Muscle of leg (tissue), 11 donors: ENCODE results near the gene TMEM135. TPM values are rescaled to one million over a fixed set of nuclear protein-coding genes. Genes with fewer than 3 reads are reported as not detected.

ENCODE experiments used
- DNase-seq: peaks from one replicate; pipeline ENCODE4 v3.0.0; 2013
- H3K27ac ChIP-seq: one replicate; pipeline ENCODE4 v1.5.1; 2013; ENCODE audit warnings: mild to moderate bottlenecking, low read length, control low read depth
- H3K27me3 ChIP-seq: one replicate; pipeline ENCODE4 v1.6.1; 2013; ENCODE audit warnings: low read length; ENCODE audit not compliant: control insufficient read depth, insufficient read depth
- H3K36me3 ChIP-seq: one replicate; pipeline ENCODE4 v1.6.1; 2013; ENCODE audit warnings: low read length; ENCODE audit not compliant: control insufficient read depth, insufficient read depth
- H3K4me1 ChIP-seq: one replicate; pipeline ENCODE4 v1.6.1; 2013; ENCODE audit warnings: low read length; ENCODE audit not compliant: control insufficient read depth, insufficient read depth
- H3K4me3 ChIP-seq: one replicate; pipeline ENCODE4 v1.5.1; 2013; ENCODE audit warnings: low read length, control low read depth
- H3K9me3 ChIP-seq: replicated peaks from 2 replicates; pipeline ENCODE4 v1.6.1; 2013; ENCODE audit warnings: low read depth, low read length; ENCODE audit not compliant: control insufficient read depth
- WGBS: methylation state at CpG from one replicate; pipeline ENCODE4 v1.1.5; 2013; ENCODE audit warnings: missing lambda C conversion rate; ENCODE audit not compliant: insufficient coverage; 5-methylcytosine and 5-hydroxymethylcytosine counted together
- polyA plus RNA-seq, 8 donors: library from polyadenylated mRNA; unstranded; fragments of 120-200 nt; gene quantifications; one replicate each; pipeline versions ENCODE4 v1.2.1 to v1.2.3, GENCODE V29; 2013; ENCODE audit warnings: inconsistent platforms in 1 of 8, low replicate concordance in 1 of 8; ENCODE audit not compliant: insufficient read length in 8 of 8, insufficient read depth in 1 of 8
- total RNA-seq: library from RNA; stranded (reverse); fragments of 120-200 nt; gene quantifications from one replicate; pipeline ENCODE4 v1.2.4, GENCODE V29; 2013

The TMEM135 gene
- total and polyA plus RNA-seq, 9 donors: 10.5 to 21.1 (median 14.9) TPM

- no peak overlapping the region for H3K27ac ChIP-seq
- no peaks in the 10 kb centered on the region for H3K36me3 ChIP-seq
- no peaks in the 10 kb centered on the region for H3K4me1 ChIP-seq
- DNase-seq: no peak
- WGBS: no CpG with 5 or more reads among the region's 1 CpG
- H3K9me3 ChIP-seq: peaks cover 4% of the 10 kb centered on the region
- no peak overlapping the region for H3K4me3 ChIP-seq
- no peaks in the 10 kb centered on the region for H3K27me3 ChIP-seq
Measured at GRCh38 chr11:87212891-87213290, 175.2 kb downstream of the TMEM135 start.

GRCh38 chr11:87213444-87213843 lies 175.7 kb downstream of the TMEM135 start:
- no peak for DNase-seq
- no CpG with 5 or more reads among the region's 2 CpGs for WGBS

GRCh38 chr11:87215236-87215635 lies 177.5 kb downstream of the TMEM135 start:
- DNase-seq: no peak
- Histone ChIP-seq H3K4me3 (no peak overlapping the region), H3K36me3 (no peaks in the 10 kb centered on the region), H3K27me3 (no peaks in the 10 kb centered on the region), H3K27ac (no peak overlapping the region), H3K4me1 (no peaks in the 10 kb centered on the region), H3K9me3 (no peaks in the 10 kb centered on the region)
- WGBS: no CpG with 5 or more reads among the region's 1 CpG

More at GRCh38 chr11:87213444-87213843, 175.7 kb downstream of the TMEM135 start:
- H3K27me3 ChIP-seq: no peaks in the 10 kb centered on the region
- H3K9me3 ChIP-seq: peaks cover 3% of the 10 kb centered on the region
- H3K36me3 ChIP-seq: no peaks in the 10 kb centered on the region
- H3K4me1 ChIP-seq: no peaks in the 10 kb centered on the region
- no peak overlapping the region for H3K4me3 ChIP-seq
- H3K27ac ChIP-seq: no peak overlapping the region

GRCh38 chr11:87219266-87219665 lies 181.5 kb downstream of the TMEM135 start:
- WGBS: no CpG with 5 or more reads among the region's 4 CpGs
- Histone ChIP-seq H3K4me1 (no peaks in the 10 kb centered on the region), H3K27me3 (no peaks in the 10 kb centered on the region), H3K9me3 (no peaks in the 10 kb centered on the region), H3K36me3 (no peaks in the 10 kb centered on the region), H3K27ac (no peak overlapping the region), H3K4me3 (no peak overlapping the region)
- no peak for DNase-seq

- no peak for DNase-seq
- Histone ChIP-seq H3K36me3 (no peaks in the 10 kb centered on the region), H3K27me3 (no peaks in the 10 kb centered on the region), H3K27ac (no peak overlapping the region), H3K9me3 (no peaks in the 10 kb centered on the region), H3K4me1 (no peaks in the 10 kb centered on the region), H3K4me3 (no peak overlapping the region)
- no CpG with 5 or more reads among the region's 2 CpGs for WGBS
Measured at GRCh38 chr11:87223816-87224215, 186.1 kb downstream of the TMEM135 start.

GRCh38 chr11:87224486-87224885 lies 186.8 kb downstream of the TMEM135 start:
- Histone ChIP-seq H3K4me3 (no peak overlapping the region), H3K27ac (no peak overlapping the region), H3K27me3 (no peaks in the 10 kb centered on the region), H3K36me3 (no peaks in the 10 kb centered on the region), H3K4me1 (no peaks in the 10 kb centered on the region), H3K9me3 (no peaks in the 10 kb centered on the region)
- DNase-seq: no peak
- WGBS: no CpG with 5 or more reads among the region's 1 CpG

- WGBS: no CpG with 5 or more reads among the region's 2 CpGs
Measured at GRCh38 chr11:87228820-87229219, 191.1 kb downstream of the TMEM135 start.

GRCh38 chr11:87230995-87231394 lies 193.3 kb downstream of the TMEM135 start:
- Histone ChIP-seq H3K9me3 (peaks cover 3% of the 10 kb centered on the region), H3K4me3 (no peak overlapping the region), H3K4me1 (no peaks in the 10 kb centered on the region), H3K27ac (no peak overlapping the region), H3K36me3 (no peaks in the 10 kb centered on the region), H3K27me3 (no peaks in the 10 kb centered on the region)
- DNase-seq: no peak
- WGBS: 100% methylated on average over 2 of the region's 2 CpGs

More at GRCh38 chr11:87228820-87229219, 191.1 kb downstream of the TMEM135 start:
- Histone ChIP-seq H3K27ac (no peak overlapping the region), H3K9me3 (peaks cover 3% of the 10 kb centered on the region), H3K4me1 (no peaks in the 10 kb centered on the region), H3K27me3 (no peaks in the 10 kb centered on the region), H3K4me3 (no peak overlapping the region), H3K36me3 (no peaks in the 10 kb centered on the region)
- DNase-seq: no peak

- Histone ChIP-seq H3K36me3 (no peaks in the 10 kb centered on the region), H3K4me1 (no peaks in the 10 kb centered on the region), H3K9me3 (peaks cover 3% of the 10 kb centered on the region), H3K4me3 (no peak overlapping the region), H3K27me3 (no peaks in the 10 kb centered on the region), H3K27ac (no peak overlapping the region)
- whole genome bisulfite sequencing: no CpG with 5 or more reads among the region's 1 CpG
- DNase-seq: no peak
Measured at GRCh38 chr11:87232320-87232719, 194.6 kb downstream of the TMEM135 start.

- H3K9me3 ChIP-seq: peaks cover 3% of the 10 kb centered on the region
- no peak for DNase-seq
- no peaks in the 10 kb centered on the region for H3K27me3 ChIP-seq
- H3K27ac ChIP-seq: no peak overlapping the region
- H3K36me3 ChIP-seq: no peaks in the 10 kb centered on the region
- H3K4me1 ChIP-seq: no peaks in the 10 kb centered on the region
- WGBS: no CpG with 5 or more reads among the region's 1 CpG
- H3K4me3 ChIP-seq: no peak overlapping the region
Measured at GRCh38 chr11:87235366-87235765, 197.6 kb downstream of the TMEM135 start.

- H3K36me3 ChIP-seq: no peaks in the 10 kb centered on the region
- peaks cover 3% of the 10 kb centered on the region for H3K9me3 ChIP-seq
- WGBS: no CpG with 5 or more reads among the region's 2 CpGs
- no peak for DNase-seq
- no peak overlapping the region for H3K27ac ChIP-seq
- H3K27me3 ChIP-seq: no peaks in the 10 kb centered on the region
- no peak overlapping the region for H3K4me3 ChIP-seq
- H3K4me1 ChIP-seq: no peaks in the 10 kb centered on the region
Measured at GRCh38 chr11:87236368-87236767, 198.6 kb downstream of the TMEM135 start.
